ENCODE data around the gene HS1BP3.

HS1BP3 gene

DNA sequence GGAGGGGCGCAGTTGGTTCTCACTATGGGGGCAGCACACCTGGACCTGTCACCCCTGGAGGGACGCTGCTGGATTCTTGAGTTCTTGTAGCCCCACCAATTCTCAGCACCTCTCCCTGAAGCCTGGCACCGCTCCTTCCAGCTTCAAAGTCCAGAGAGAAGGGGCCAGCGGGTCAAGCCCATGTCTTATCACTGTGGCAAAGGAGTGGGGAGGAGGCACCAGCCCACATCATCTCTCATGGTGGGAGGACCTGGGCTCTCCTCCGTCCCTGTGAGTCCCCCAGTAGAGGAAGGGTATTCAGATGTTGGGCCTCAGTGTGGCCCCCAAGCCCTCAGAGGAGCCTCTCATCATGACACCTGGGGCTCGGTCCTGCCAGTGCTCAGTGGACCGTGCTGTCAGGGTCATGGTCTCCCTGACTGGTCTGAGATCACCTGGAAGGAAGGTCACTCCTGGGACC, 67.4 kb downstream of the HS1BP3 start:
- no peak for DNase-seq (ENCODE audit: low spot score)
- TF ChIP-seq, protein P1, sequence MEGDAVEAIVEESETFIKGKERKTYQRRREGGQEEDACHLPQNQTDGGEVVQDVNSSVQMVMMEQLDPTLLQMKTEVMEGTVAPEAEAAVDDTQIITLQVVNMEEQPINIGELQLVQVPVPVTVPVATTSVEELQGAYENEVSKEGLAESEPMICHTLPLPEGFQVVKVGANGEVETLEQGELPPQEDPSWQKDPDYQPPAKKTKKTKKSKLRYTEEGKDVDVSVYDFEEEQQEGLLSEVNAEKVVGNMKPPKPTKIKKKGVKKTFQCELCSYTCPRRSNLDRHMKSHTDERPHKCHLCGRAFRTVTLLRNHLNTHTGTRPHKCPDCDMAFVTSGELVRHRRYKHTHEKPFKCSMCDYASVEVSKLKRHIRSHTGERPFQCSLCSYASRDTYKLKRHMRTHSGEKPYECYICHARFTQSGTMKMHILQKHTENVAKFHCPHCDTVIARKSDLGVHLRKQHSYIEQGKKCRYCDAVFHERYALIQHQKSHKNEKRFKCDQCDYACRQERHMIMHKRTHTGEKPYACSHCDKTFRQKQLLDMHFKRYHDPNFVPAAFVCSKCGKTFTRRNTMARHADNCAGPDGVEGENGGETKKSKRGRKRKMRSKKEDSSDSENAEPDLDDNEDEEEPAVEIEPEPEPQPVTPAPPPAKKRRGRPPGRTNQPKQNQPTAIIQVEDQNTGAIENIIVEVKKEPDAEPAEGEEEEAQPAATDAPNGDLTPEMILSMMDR (IDR thresholded peaks at IDR 0.05; ENCODE audit: extremely low read depth, missing control alignments) = no peak

DNA sequence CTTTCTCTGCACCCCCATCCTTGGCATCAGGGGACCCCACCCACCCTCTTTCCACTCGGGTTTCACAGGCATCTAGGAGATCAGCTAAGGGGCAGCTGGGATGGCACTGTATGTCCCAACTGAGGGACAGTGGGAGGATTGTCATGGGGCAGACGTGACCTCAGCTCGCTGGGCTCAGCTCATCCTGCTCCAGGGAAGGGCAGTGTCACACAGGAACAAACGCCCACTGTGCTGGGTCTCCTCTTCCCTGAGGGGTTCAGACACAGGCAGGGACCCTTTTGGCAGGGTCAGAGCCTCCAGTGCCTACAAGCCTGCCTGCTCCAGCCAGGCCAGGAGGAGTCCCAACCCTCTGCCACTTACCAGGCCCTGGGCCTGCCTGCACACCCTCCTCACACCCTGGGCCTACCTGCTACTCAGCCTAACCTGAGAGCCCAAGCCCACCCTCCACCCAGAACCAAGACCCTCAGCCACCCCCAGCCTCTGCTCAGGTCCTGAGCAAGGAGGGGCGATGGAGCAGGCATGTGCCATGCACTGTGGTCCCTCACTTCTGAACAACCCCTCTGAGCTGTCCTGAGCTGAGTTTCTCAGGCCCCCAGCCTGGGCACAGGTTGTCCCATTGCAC, 68.2 kb downstream of the HS1BP3 start:
- TF ChIP-seq, protein P1 (IDR thresholded peaks at IDR 0.05; ENCODE audit: extremely low read depth, missing control alignments) = no peak
- DNase-seq (ENCODE audit: low spot score) = no peak

DNA sequence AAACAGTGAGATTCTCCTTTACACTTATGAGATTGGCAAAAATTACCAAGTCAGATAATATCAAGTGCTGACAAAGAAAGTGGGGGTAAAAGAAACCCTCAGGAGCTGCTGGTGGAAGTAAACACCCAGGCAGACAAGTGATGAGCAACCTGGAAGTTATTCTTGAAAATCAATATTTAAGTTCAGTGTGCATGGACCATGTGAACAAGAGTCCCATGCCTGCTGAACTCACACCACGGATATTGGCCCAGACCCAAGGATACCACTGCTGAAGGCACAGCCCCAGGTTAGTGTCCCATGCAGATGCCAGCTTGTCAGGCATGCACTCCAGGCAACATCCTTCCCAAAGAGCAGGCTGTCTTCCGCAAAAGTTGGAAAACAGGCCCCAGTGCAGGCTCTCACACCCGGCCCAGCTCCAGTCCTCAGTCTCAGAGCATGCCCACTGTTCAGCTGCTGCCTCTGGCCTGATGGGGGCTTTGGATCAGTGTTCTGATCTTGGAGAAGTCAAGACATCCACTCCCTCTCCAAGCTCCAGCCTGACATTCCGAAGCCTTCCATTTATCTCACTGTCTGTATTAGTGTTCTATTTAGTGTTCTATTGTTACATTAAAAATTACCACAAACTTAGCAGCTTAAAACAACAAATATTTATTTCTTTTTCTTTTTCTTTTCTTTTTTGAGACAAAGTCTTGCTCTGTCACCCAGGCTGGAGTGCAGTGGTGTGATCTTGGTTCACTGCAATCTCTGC, 70.0 kb downstream of the HS1BP3 start:
- TF ChIP-seq, protein P1 (IDR thresholded peaks at IDR 0.05; ENCODE audit: extremely low read depth, missing control alignments) = no peak
- no peak for DNase-seq (ENCODE audit: low spot score)

- TF ChIP-seq, protein P1 (IDR thresholded peaks at IDR 0.05; ENCODE audit: extremely low read depth, missing control alignments) = no peak
- DNase-seq (ENCODE audit: low spot score) = no peak
Measured at GRCh38 chr2:20579866-20580265, 71.0 kb downstream of the HS1BP3 start.

DNA sequence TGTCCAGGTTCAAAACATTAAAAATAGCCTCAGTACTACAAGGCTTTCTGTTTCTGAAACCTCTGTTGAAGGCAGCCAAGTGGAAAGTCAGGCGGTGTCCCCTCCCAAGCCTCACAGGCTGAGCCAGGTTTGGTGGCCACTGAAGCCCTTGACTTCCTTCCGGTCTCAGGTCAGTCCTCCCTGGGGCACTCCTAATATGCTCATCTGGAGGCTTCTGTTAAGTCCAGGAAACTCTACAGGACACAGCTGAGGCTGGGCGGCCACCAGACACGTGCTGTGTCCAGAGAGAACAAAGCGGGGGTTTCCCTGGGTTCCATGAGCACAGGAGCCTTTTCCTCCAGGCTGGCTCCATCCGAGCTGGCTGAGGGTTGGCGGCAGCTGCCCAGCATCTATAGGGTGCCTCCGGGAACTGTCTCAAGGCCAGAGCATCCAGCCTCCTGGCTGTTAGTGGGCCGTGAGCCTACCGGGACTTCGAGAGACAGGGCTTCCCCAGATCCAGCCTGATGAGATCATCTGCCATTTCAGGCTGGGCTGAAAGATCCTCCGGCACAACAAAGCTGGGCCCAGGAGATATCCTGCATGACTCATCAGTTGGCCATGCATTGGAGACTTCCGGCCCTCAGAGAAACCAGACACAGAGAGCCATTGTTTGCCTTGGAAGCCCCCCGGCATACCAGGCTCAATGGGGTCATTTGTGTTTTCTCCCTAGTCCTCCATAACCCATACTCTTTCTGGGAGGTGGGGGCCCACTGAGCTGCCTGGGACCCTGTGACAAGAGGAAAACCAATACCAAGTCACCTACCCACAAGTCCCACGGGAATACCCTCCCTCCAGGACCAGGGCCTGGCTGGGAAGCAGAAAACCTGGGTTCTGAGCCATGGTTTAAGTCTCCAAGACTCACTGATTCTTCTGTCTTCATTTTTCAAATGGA, 71.7 kb downstream of the HS1BP3 start:
- TF ChIP-seq, protein P1 (IDR thresholded peaks at IDR 0.05; ENCODE audit: extremely low read depth, missing control alignments) = no peak
- peak; percentile 71 for DNase-seq (ENCODE audit: low spot score)

DNA sequence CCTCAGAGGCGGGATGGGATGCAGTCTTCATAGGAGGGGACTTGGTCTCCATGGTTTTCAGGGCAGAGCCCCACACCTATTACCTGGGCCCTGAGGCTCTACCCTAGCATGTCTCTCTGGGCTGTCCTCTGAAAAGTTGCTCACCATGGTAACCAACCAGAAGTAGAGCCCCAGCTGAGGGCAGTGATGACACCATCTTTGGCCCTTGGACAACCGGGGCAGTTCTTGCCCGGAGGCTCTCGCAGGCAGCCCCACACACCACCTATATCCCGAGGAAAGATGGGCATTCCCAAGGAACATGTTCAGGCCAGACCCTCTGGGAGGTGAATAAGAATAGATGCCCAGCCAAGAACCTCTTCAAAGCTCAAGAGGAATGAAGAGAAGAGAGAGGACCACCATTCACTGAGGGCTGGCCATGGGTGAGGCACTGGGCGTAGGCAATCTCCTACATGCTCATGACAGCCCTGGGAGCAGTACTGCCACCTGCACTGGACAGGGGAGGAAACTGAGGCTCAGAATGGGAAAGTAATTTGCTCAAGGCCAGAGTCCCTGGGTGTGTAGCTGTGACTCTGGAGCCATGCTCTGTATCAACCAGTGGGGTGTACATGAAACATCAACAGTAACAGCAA, 72.5 kb downstream of the HS1BP3 start:
- DNase-seq (ENCODE audit: low spot score) = no peak
- TF ChIP-seq, protein P1 (IDR thresholded peaks at IDR 0.05; ENCODE audit: extremely low read depth, missing control alignments) = no peak
